Measurements from ENCODE around the gene SMARCA2. TPM values are rescaled to one million over a fixed set of nuclear protein-coding genes. Genes with fewer than 3 reads are reported as not detected.

SMARCA2 gene
- total RNA-seq, 4 donors from 2014 or later = 84.8 to 164 (median 91.6) TPM

DNA sequence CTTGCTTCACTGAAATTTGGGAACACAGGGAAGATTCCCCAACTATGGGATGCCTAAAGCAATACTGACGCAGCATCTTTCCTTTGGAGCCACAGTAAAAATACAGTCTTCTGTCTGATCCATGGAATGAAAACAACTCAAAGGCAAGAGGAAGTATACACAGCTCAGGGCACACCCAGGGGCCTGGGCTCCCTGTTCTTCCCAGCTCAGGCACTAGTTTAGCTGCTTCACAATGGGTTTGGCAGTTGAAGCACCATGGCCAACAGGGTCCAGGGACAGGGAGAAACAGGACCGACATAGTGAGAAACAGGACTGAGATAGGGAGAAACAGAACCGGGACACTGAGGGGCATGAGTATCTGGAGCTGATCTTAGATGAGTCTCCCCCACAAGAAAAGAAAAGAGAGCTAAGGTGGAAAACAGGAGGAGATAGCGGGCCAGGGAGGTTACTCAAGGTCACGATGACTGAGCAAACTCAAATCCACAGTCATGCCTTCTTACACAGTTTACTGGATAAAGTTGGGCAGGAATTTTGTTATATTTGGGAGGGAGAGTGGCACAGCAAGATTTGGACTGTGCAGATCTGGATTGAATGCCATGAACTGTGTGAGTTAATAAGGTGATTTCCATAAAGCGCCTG lies 198.8 kb downstream of the SMARCA2 start:
- DNase-seq (ENCODE audit: low spot score) = no peak
- ATAC-seq (ENCODE audit: low FRiP score) = no peak

DNA sequence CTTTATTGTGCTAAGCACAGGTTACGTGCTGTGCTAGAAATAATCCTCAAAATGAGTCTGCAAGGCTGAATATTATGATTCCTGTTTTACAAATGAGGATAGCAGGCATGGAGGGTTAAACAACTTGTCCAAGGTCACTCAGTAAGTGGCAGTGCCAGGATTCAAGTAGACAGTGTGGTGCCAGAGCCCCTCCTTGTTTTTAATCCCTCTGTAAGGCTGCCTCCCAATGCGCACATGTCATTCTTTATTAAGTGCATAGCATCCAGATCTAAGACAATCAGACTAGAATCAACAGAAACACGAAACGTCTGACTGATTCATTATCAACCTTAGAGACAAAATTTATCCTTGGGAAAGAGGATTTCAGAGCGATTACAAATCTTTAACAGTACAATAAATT lies 199.6 kb downstream of the SMARCA2 start:
- TF ChIP-seq CTCF (IDR thresholded peaks at IDR 0.05) = no peak

More for the DNA sequence above, 198.8 kb downstream of the SMARCA2 start:
- no peak for TF ChIP-seq CTCF (IDR thresholded peaks at IDR 0.05)

GRCh38 chr9:2215921-2216441 lies 200.8 kb downstream of the SMARCA2 start:
- no peak for TF ChIP-seq CTCF (IDR thresholded peaks at IDR 0.05)
- DNase-seq (ENCODE audit: low spot score) (no peak), ATAC-seq (ENCODE audit: low FRiP score) (no peak)

More for the DNA sequence above, 199.6 kb downstream of the SMARCA2 start:
- ATAC-seq (ENCODE audit: low FRiP score) (no peak), DNase-seq (ENCODE audit: low spot score) (no peak)

DNA sequence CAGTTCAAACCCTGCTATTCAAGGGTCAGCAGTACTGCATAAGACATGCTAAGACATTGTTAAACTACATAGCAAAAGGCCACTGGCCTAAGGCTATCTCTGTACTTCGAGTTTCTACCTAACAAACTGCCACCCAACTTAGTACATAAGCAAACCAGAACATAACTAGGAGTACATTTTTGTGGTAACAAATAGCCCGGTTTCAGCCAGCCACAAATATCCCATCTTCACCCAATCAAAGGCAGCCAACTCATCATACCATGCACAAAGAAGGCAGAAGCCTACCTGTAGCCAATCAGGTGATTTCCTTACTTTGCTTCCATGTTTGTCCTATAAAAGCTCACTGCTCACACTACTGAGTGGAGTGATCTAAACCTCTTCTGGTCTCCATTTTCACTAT lies 201.4 kb downstream of the SMARCA2 start:
- no peak for TF ChIP-seq CTCF (IDR thresholded peaks at IDR 0.05)
- ATAC-seq (ENCODE audit: low FRiP score) (no peak), DNase-seq (ENCODE audit: low spot score) (no peak)

GRCh38 chr9:2217540-2217939 lies 202.4 kb downstream of the SMARCA2 start:
- ATAC-seq (ENCODE audit: low FRiP score) (no peak), DNase-seq (ENCODE audit: low spot score) (no peak)
- no peak for TF ChIP-seq CTCF (IDR thresholded peaks at IDR 0.05)

GRCh38 chr9:2220036-2220435 lies 204.9 kb downstream of the SMARCA2 start:
- TF ChIP-seq CTCF (IDR thresholded peaks at IDR 0.05) = no peak
- DNase-seq (ENCODE audit: low spot score) (no peak), ATAC-seq (ENCODE audit: low FRiP score) (no peak)

Measured in omental fat pad (tissue), 4 donors.